ENCODE measurements around the gene WT1.
"Not testable (repeated sequence)": the region's sequence is repeated elsewhere in the genome, so short reads cannot be mapped to it uniquely, and the experiment has no call there.

WT1 gene

GRCh38 chr11:32435511-32435941 lies at the start of gene WT1:
TSS of gene WT1 (minus strand) at chr11:32435539.
- DNase-seq: no peak

- DNase-seq: no peak
Measured at GRCh38 chr11:32479291-32479690, 44.0 kb upstream of the WT1 start.

- DNase-seq: no peak
Measured at GRCh38 chr11:32478277-32478731, 43.0 kb upstream of the WT1 start.

- no peak for DNase-seq
Measured at GRCh38 chr11:32473282-32473909, 38.1 kb upstream of the WT1 start.

- no peak for DNase-seq
Measured at GRCh38 chr11:32472226-32472625, 36.9 kb upstream of the WT1 start.

- not testable (repeated sequence) for DNase-seq
Measured at GRCh38 chr11:32471544-32471943, 36.2 kb upstream of the WT1 start.

- DNase-seq: no peak
Measured at GRCh38 chr11:32469791-32470190, 34.5 kb upstream of the WT1 start.

GRCh38 chr11:32466279-32466915 lies 31.1 kb upstream of the WT1 start:
- DNase-seq: no peak

- DNase-seq: no peak
Measured at GRCh38 chr11:32464078-32464477, 28.7 kb upstream of the WT1 start.

- DNase-seq: no peak
Measured at GRCh38 chr11:32462011-32462690, 26.8 kb upstream of the WT1 start.

- no peak for DNase-seq
Measured at GRCh38 chr11:32456864-32457263, 21.5 kb upstream of the WT1 start.

- DNase-seq: no peak
Measured at GRCh38 chr11:32454993-32455392, 19.7 kb upstream of the WT1 start.

GRCh38 chr11:32451808-32452207 lies 16.5 kb upstream of the WT1 start:
- DNase-seq: no peak

- no peak for DNase-seq
Measured at GRCh38 chr11:32450372-32450771, 15.0 kb upstream of the WT1 start.

GRCh38 chr11:32448232-32448631 lies 12.9 kb upstream of the WT1 start:
- no peak for DNase-seq

GRCh38 chr11:32447252-32447651 lies 11.9 kb upstream of the WT1 start:
- no peak for DNase-seq

GRCh38 chr11:32446227-32446626 lies 10.9 kb upstream of the WT1 start:
- no peak for DNase-seq

GRCh38 chr11:32444186-32444585 lies 8.8 kb upstream of the WT1 start:
- DNase-seq: no peak

- DNase-seq: no peak
Measured at GRCh38 chr11:32440916-32441315, 5.6 kb upstream of the WT1 start.

- DNase-seq: no peak
Measured at GRCh38 chr11:32440312-32440908, 5.1 kb upstream of the WT1 start.

GRCh38 chr11:32439501-32440210 lies 4.3 kb upstream of the WT1 start:
- no peak for DNase-seq

- no peak for DNase-seq
Measured at GRCh38 chr11:32438866-32439489, 3.6 kb upstream of the WT1 start.

Measured in COR-L47 (cell line).